Gastrocnemius medialis (tissue), 4 donors: ENCODE measurements around the gene SLC4A9.
"Not testable (repeated sequence)": the region's sequence is repeated elsewhere in the genome, so short reads cannot be mapped to it uniquely, and the experiment has no call there.

Source experiments
- POLR2A ChIP-seq, 2 donors: fragments of 450-650 bp; IDR thresholded peaks; one replicate each; pipeline ENCODE4 v1.6.1; 2017; ENCODE audit warnings: antibody characterized with exemption in 2 of 2, mild to moderate bottlenecking in 2 of 2, moderate library complexity in 2 of 2
- TF ChIP-seq, protein P1 (sequence below), 5 experiments: fragments of 450-650 bp in 3 of 5; fragments of 200-600 bp in 2 of 5; sonication (generic) in 2 of 5; IDR thresholded peaks in 4 of 5; conservative IDR thresholded peaks in 1 of 5; 1 replicate in 4 of 5; 2 replicates in 1 of 5; pipeline ENCODE4 v1.5.1; 2016 to 2019; ENCODE audit warnings: antibody characterized with exemption in 5 of 5, mild to moderate bottlenecking in 3 of 5, moderate library complexity in 3 of 5

DNA sequence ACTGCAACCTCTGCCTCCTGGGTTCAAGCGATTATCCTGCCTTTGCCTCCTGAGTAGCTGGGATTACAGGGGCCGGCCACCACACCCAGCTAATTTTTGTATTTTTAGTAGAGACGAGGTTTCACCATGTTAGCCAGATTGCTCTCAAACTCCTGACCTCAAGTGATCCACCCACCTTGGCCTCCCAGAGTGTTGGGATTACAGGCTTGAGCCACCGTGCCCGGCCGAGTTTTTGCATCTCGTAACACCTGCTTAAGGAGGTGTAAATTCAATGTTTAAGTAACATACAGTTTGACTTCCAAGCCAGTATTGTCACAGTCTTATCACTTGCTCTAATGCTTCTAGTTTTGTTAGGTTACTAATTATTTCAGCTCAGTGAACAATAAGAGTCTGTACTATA, 61.4 kb downstream of the SLC4A9 start:
- TF ChIP-seq POLR2A (IDR thresholded peaks at IDR 0.05): not testable (repeated sequence)
- TF ChIP-seq, protein P1, sequence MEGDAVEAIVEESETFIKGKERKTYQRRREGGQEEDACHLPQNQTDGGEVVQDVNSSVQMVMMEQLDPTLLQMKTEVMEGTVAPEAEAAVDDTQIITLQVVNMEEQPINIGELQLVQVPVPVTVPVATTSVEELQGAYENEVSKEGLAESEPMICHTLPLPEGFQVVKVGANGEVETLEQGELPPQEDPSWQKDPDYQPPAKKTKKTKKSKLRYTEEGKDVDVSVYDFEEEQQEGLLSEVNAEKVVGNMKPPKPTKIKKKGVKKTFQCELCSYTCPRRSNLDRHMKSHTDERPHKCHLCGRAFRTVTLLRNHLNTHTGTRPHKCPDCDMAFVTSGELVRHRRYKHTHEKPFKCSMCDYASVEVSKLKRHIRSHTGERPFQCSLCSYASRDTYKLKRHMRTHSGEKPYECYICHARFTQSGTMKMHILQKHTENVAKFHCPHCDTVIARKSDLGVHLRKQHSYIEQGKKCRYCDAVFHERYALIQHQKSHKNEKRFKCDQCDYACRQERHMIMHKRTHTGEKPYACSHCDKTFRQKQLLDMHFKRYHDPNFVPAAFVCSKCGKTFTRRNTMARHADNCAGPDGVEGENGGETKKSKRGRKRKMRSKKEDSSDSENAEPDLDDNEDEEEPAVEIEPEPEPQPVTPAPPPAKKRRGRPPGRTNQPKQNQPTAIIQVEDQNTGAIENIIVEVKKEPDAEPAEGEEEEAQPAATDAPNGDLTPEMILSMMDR (IDR thresholded peaks at IDR 0.05 in 4 of 5, conservative IDR thresholded peaks at IDR 0.05 in 1 of 5): not testable (repeated sequence)
